ENCODE results near the gene SPEM2. TPM values are rescaled to one million over a fixed set of nuclear protein-coding genes. Genes with fewer than 3 reads are reported as not detected.

SPEM2 gene
- total RNA-seq, 1 experiment from 2014 or later: not detected

DNA sequence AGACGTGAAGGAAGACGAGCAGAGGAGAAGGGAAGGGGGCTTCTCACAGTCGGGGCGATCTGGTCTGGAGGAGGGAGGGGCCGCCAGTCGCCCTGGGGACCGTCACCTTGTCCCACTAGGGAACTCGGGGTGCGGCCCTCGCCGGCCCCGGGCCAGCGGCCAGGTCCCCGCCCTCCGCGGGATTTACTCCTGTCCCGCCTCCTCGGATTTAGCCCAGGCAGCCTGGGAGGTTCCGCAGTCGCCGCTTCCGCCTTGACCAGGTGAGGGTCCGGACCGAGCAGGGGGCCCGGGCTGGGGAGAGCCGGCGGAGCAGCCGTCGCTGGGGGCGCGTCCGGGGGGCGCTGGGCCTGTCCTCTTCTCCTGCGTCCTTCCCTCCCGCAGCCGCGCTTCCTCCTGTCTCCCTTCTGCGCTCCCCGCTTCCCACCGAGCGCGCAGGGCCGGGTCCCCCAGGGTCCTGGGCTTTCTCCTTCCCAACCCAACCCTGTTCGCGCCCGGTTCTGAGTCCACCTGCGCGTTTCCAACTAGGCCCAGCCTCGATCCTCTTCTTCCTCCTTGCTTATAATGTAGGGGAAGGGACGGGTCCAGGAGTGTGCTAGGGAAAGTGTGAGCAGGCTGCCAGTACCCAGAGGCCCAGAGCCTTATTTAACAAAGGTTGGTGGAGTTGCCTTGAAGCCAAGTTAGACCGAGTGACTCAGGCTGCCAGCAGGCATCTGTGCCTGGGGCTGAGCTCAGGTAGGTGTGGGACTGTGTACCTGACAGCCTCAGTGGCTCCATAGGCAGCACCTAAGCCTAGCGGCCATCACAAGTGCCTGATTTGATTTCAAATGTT is 44.3 kb upstream of the SPEM2 start, which contains the start of gene TNK1:
TNK1 (plus strand) TSS at position 235 of the 829 bp plus-strand sequence. CDS start 1,838 bp downstream, outside the sequence.
- H4K20me1 ChIP-seq (ENCODE audit: low read length): no peaks in the 10 kb centered on the region
- ATAC-seq: peak; percentile 74
- H3K27ac ChIP-seq (ENCODE audit: low read length): no peak within 1 kb of the TSS
- peak within 1 kb of the TSS; percentile 87 for H3K4me3 ChIP-seq (ENCODE audit: low read length)
- peak; percentile 49 for DNase-seq
- no TSS peak for BruUV-seq (replicated peaks)
- H3K9me2 ChIP-seq (replicated peaks; ENCODE audit: low read length): no peaks in the 10 kb centered on the region
- H3K4me1 ChIP-seq (ENCODE audit: insufficient read depth, low read length): peaks cover 6% of the 10 kb centered on the region; the same call in 1 of the 2 replicates
- H3K79me2 ChIP-seq (ENCODE audit: low read length): peaks cover 4% of the 10 kb centered on the region; the same call in 1 of the 2 replicates
- H3K27me3 ChIP-seq (ENCODE audit: low read length): no peaks in the 10 kb centered on the region
- CTCF ChIA-PET: no interaction called here
- H3K9ac ChIP-seq (ENCODE audit: low read length): peak within 1 kb of the TSS; percentile 73
- intact Hi-C loops (cut with micrococcal nuclease): no loop called here
- peak within 1 kb of the TSS; percentile 95 for H3K4me2 ChIP-seq (ENCODE audit: low read length)
- POLR2A ChIA-PET (ENCODE audit: unreplicated experiment): interaction anchor here (0.6 kb wide), 1 partner anchor 19 kb away, joined by 3 read pairs; no protein-coding TSS in a partner anchor
- no peak for TF ChIP-seq EZH2 (IDR thresholded peaks at IDR 0.05; ENCODE audit: low read length, unreplicated experiment)
- TF ChIP-seq EZH2phosphoT487 (IDR thresholded peaks at IDR 0.05; ENCODE audit: borderline replicate concordance, low read length): no peak
- TF ChIP-seq, protein P1, sequence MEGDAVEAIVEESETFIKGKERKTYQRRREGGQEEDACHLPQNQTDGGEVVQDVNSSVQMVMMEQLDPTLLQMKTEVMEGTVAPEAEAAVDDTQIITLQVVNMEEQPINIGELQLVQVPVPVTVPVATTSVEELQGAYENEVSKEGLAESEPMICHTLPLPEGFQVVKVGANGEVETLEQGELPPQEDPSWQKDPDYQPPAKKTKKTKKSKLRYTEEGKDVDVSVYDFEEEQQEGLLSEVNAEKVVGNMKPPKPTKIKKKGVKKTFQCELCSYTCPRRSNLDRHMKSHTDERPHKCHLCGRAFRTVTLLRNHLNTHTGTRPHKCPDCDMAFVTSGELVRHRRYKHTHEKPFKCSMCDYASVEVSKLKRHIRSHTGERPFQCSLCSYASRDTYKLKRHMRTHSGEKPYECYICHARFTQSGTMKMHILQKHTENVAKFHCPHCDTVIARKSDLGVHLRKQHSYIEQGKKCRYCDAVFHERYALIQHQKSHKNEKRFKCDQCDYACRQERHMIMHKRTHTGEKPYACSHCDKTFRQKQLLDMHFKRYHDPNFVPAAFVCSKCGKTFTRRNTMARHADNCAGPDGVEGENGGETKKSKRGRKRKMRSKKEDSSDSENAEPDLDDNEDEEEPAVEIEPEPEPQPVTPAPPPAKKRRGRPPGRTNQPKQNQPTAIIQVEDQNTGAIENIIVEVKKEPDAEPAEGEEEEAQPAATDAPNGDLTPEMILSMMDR (conservative IDR thresholded peaks at IDR 0.05; ENCODE audit: low read depth, low read length): no peak
- H3K36me3 ChIP-seq (ENCODE audit: low read depth, low read length): no peaks in the 10 kb centered on the region
- H3K9me3 ChIP-seq (ENCODE audit: low read length): no peaks in the 10 kb centered on the region
- H3F3A ChIP-seq (ENCODE audit: low read length, unreplicated experiment): no peaks in the 10 kb centered on the region
- peak within 1 kb of the TSS; percentile 86 for H2AFZ ChIP-seq (ENCODE audit: low read length)

DNA sequence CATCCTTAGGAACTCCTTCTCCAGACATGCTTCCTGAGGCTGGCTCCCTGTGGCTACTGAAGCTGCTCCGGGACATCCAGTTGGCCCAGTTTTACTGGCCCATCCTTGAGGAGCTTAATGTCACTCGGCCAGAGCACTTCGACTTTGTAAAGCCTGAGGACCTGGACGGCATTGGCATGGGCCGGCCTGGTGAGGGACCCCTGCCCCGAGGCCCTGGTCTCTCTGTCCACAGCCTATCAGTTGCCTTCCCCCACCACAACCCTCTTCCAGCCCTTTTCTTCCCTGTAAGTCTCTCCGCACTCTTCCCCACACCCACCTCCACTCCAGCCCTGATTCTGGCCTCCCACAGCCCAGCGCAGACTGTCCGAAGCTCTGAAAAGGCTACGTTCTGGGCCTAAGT is 42.5 kb upstream of the SPEM2 start:
- Histone ChIP-seq H3K9me3 (ENCODE audit: low read length) (no peaks in the 10 kb centered on the region), H4K20me1 (ENCODE audit: low read length) (no peaks in the 10 kb centered on the region), H2AFZ (ENCODE audit: low read length) (no peak overlapping the region), H3K4me1 (ENCODE audit: insufficient read depth, low read length) (peaks cover 6% of the 10 kb centered on the region; the same call in 1 of the 2 replicates), H3F3A (ENCODE audit: low read length, unreplicated experiment) (no peaks in the 10 kb centered on the region), H3K79me2 (ENCODE audit: low read length) (peaks cover 4% of the 10 kb centered on the region; the same call in 1 of the 2 replicates), H3K4me3 (ENCODE audit: low read length) (no peak overlapping the region), H3K27me3 (ENCODE audit: low read length) (no peaks in the 10 kb centered on the region), H3K9ac (ENCODE audit: low read length) (no peak overlapping the region), H3K27ac (ENCODE audit: low read length) (no peak overlapping the region), H3K9me2 (replicated peaks; ENCODE audit: low read length) (no peaks in the 10 kb centered on the region), H3K36me3 (ENCODE audit: low read depth, low read length) (no peaks in the 10 kb centered on the region), H3K4me2 (ENCODE audit: low read length) (no peak overlapping the region)
- CTCF ChIA-PET: interaction anchor here (0.9 kb wide), 1 partner anchor 177 kb away, joined by 3 read pairs; no protein-coding TSS in a partner anchor
- POLR2A ChIA-PET (ENCODE audit: unreplicated experiment): no interaction called here
- TF ChIP-seq EZH2 (IDR thresholded peaks at IDR 0.05; ENCODE audit: low read length, unreplicated experiment): no peak
- no peak for DNase-seq
- intact Hi-C loops (cut with micrococcal nuclease): no loop called here
- ATAC-seq: no peak
- no TSS peak for BruUV-seq (replicated peaks)

- Histone ChIP-seq H3K36me3 (ENCODE audit: low read depth, low read length) (no peaks in the 10 kb centered on the region), H3K9me2 (replicated peaks; ENCODE audit: low read length) (no peaks in the 10 kb centered on the region), H3K79me2 (ENCODE audit: low read length) (peaks cover 4% of the 10 kb centered on the region; the same call in 1 of the 2 replicates), H3F3A (ENCODE audit: low read length, unreplicated experiment) (no peaks in the 10 kb centered on the region), H3K27ac (ENCODE audit: low read length) (no peak overlapping the region), H3K27me3 (ENCODE audit: low read length) (no peaks in the 10 kb centered on the region), H4K20me1 (ENCODE audit: low read length) (no peaks in the 10 kb centered on the region), H3K9ac (ENCODE audit: low read length) (no peak overlapping the region), H3K4me2 (ENCODE audit: low read length) (no peak overlapping the region), H3K4me3 (ENCODE audit: low read length) (no peak overlapping the region), H3K9me3 (ENCODE audit: low read length) (no peaks in the 10 kb centered on the region), H3K4me1 (ENCODE audit: insufficient read depth, low read length) (peaks cover 6% of the 10 kb centered on the region; the same call in 1 of the 2 replicates), H2AFZ (ENCODE audit: low read length) (no peak overlapping the region)
- no TSS peak for BruUV-seq (replicated peaks)
- CTCF ChIA-PET: no interaction called here
- ATAC-seq: no peak
- intact Hi-C loops (cut with micrococcal nuclease): no loop called here
- DNase-seq: no peak
- TF ChIP-seq EZH2 (IDR thresholded peaks at IDR 0.05; ENCODE audit: low read length, unreplicated experiment) (no peak), EZH2phosphoT487 (IDR thresholded peaks at IDR 0.05; ENCODE audit: borderline replicate concordance, low read length) (no peak)
- TF ChIP-seq, protein P1 (conservative IDR thresholded peaks at IDR 0.05; ENCODE audit: low read depth, low read length): no peak
- POLR2A ChIA-PET (ENCODE audit: unreplicated experiment): no interaction called here
These were observed 42.1 kb upstream of the SPEM2 start for GRCh38 chr17:7383371-7383741.
